ENCODE data around the gene DRICH1. TPM values are rescaled to one million over a fixed set of nuclear protein-coding genes. Genes with fewer than 3 reads are reported as not detected.

DRICH1 gene
- total RNA-seq, 1 experiment from 2014 or later: not detected

GRCh38 chr22:23652711-23653110 lies 20.6 kb upstream of the DRICH1 start:
- in situ Hi-C loops (cut with HindIII; ENCODE audit: low pct_unique_long_range_greater_than_20kb, low sequenced_read_pairs): no loop called here
- Histone ChIP-seq H3K27me3 (ENCODE audit: control insufficient read depth, insufficient read depth, low read length) (no peaks in the 10 kb centered on the region), H3K27ac (ENCODE audit: low read length) (no peak overlapping the region), H3K4me3 (ENCODE audit: low read depth in 2 of 2, low read length in 2 of 2) (no peak overlapping the region), H3K4me1 (ENCODE audit: control insufficient read depth, insufficient read depth, low read length) (no peaks in the 10 kb centered on the region), H3K36me3 (ENCODE audit: control insufficient read depth, insufficient read depth, low read length) (no peaks in the 10 kb centered on the region), H3K9me3 (ENCODE audit: control insufficient read depth, insufficient read depth, low read depth, low read length) (no peaks in the 10 kb centered on the region)
- no peak for ATAC-seq
- no peak for TF ChIP-seq POLR2AphosphoS5 (IDR thresholded peaks at IDR 0.05; ENCODE audit: low read depth, low read length)
- TF ChIP-seq SIN3A (IDR thresholded peaks at IDR 0.05; ENCODE audit: borderline replicate concordance, insufficient read depth, low read depth, low read length): no peak
- TF ChIP-seq CTCF (IDR thresholded peaks at IDR 0.05): no peak
- intact Hi-C loops (cut with micrococcal nuclease; ENCODE audit: unreplicated experiment): no loop called here
- ChIA-PET CTCF (no interaction called here), POLR2A (no interaction called here)
- no peak for DNase-seq (ENCODE audit: low read depth, low spot score)
- no TSS peak for BruUV-seq (replicated peaks)

- TF ChIP-seq SIN3A (IDR thresholded peaks at IDR 0.05; ENCODE audit: borderline replicate concordance, insufficient read depth, low read depth, low read length) (no peak), POLR2AphosphoS5 (IDR thresholded peaks at IDR 0.05; ENCODE audit: low read depth, low read length) (no peak), TCF7L2 (IDR thresholded peaks at IDR 0.05; ENCODE audit: low read depth, low read length) (no peak), REST (IDR thresholded peaks at IDR 0.05; ENCODE audit: insufficient read depth in 1 of 2, low read depth in 2 of 2, low read length in 1 of 2) (no peak), CTCF (IDR thresholded peaks at IDR 0.05) (no peak)
- Histone ChIP-seq H3K4me1 (ENCODE audit: control insufficient read depth, insufficient read depth, low read length) (no peaks in the 10 kb centered on the region), H3K4me3 (ENCODE audit: low read depth in 2 of 2, low read length in 2 of 2) (no peak overlapping the region), H3K27me3 (ENCODE audit: control insufficient read depth, insufficient read depth, low read length) (no peaks in the 10 kb centered on the region), H3K27ac (ENCODE audit: low read length) (no peak overlapping the region), H3K36me3 (ENCODE audit: control insufficient read depth, insufficient read depth, low read length) (no peaks in the 10 kb centered on the region), H3K9me3 (ENCODE audit: control insufficient read depth, insufficient read depth, low read depth, low read length) (no peaks in the 10 kb centered on the region)
- intact Hi-C loops (cut with micrococcal nuclease; ENCODE audit: unreplicated experiment) (no loop called here), in situ Hi-C loops (cut with HindIII; ENCODE audit: low pct_unique_long_range_greater_than_20kb, low sequenced_read_pairs) (no loop called here)
- DNase-seq (ENCODE audit: low read depth, low spot score) (no peak), ATAC-seq (no peak)
- ChIA-PET CTCF (no interaction called here), POLR2A (no interaction called here)
- BruUV-seq (replicated peaks): no TSS peak
Measured at GRCh38 chr22:23652286-23652685, 20.2 kb upstream of the DRICH1 start.
